HepG2 (cell line): ENCODE results near the gene CRIP1. TPM values are rescaled to one million over a fixed set of nuclear protein-coding genes. Genes with fewer than 3 reads are reported as not detected.

Experiments
- CBFB ChIP-seq: sonication (generic); formaldehyde crosslinking; IDR thresholded peaks from 2 replicates; pipeline ENCODE4 v1.4.0; 2020; ENCODE audit warnings: missing genetic modification reagents
- EED ChIP-seq: sonication (generic); formaldehyde crosslinking; IDR thresholded peaks from 2 replicates; pipeline ENCODE4 v1.5.0; 2020; ENCODE audit warnings: mild to moderate bottlenecking, missing genetic modification reagents
- HBP1 ChIP-seq: IDR thresholded peaks from 2 replicates; pipeline ENCODE4 v1.6.1; 2016; ENCODE audit warnings: low read depth, control low read depth
- HMG20A ChIP-seq: IDR thresholded peaks from 2 replicates; pipeline ENCODE4 v1.6.1; 2016; ENCODE audit warnings: borderline replicate concordance
- HNF4A ChIP-seq: sonication (generic); formaldehyde crosslinking; IDR thresholded peaks from 2 replicates; pipeline ENCODE4 v1.4.0; 2020; ENCODE audit warnings: missing genetic modification reagents
- HNRNPLL ChIP-seq: fragments of 200-400 bp; formaldehyde crosslinking; IDR thresholded peaks from 2 replicates; pipeline ENCODE4 v1.6.1; 2017; ENCODE audit warnings: mild to moderate bottlenecking, low read depth, low read length; ENCODE audit not compliant: poor library complexity, severe bottlenecking
- HNRNPUL1 ChIP-seq: fragments of 200-400 bp; formaldehyde crosslinking; IDR thresholded peaks from 2 replicates; pipeline ENCODE4 v1.6.1; 2017; ENCODE audit warnings: low read depth, mild to moderate bottlenecking, low read length, moderate library complexity
- MBD4 ChIP-seq: IDR thresholded peaks from 2 replicates; pipeline ENCODE4 v1.6.1; 2012; ENCODE audit warnings: low read length, inconsistent platforms, borderline replicate concordance
- MXD4 ChIP-seq: IDR thresholded peaks from 2 replicates; pipeline ENCODE4 v1.6.1; 2016; ENCODE audit warnings: mild to moderate bottlenecking, missing biosample characterization, missing genetic modification reagents
- MYNN ChIP-seq: sonication (generic); formaldehyde crosslinking; IDR thresholded peaks from 2 replicates; pipeline ENCODE4 v1.4.0; 2020; ENCODE audit warnings: mild to moderate bottlenecking, low read depth, missing genetic modification reagents
- NFKB2 ChIP-seq: sonication (generic); formaldehyde crosslinking; IDR thresholded peaks from 2 replicates; pipeline ENCODE4 v1.4.0; 2020; ENCODE audit warnings: missing genetic modification reagents, borderline replicate concordance
- NR2C2 ChIP-seq: sonication (generic); formaldehyde crosslinking; IDR thresholded peaks from 2 replicates; pipeline ENCODE4 v1.4.0; 2020; ENCODE audit warnings: missing genetic modification reagents, mild to moderate bottlenecking, moderate library complexity, borderline replicate concordance
- NR2F2 ChIP-seq: IDR thresholded peaks from 2 replicates; pipeline ENCODE4 v1.6.1; 2012; ENCODE audit warnings: low read depth, inconsistent platforms, borderline replicate concordance
- PRDM10 ChIP-seq: sonication (generic); formaldehyde crosslinking; IDR thresholded peaks from 2 replicates; pipeline ENCODE4 v1.4.0; 2020; ENCODE audit warnings: low read depth, missing genetic modification reagents
- TFDP1 ChIP-seq: IDR thresholded peaks from 2 replicates; pipeline ENCODE4 v1.6.1; 2016; ENCODE audit warnings: missing compliant biosample characterization, missing genetic modification reagents, borderline replicate concordance
- XBP1 ChIP-seq: sonication (generic); formaldehyde crosslinking; IDR thresholded peaks from 2 replicates; pipeline ENCODE4 v1.5.0; 2020; ENCODE audit warnings: missing genetic modification reagents
- ZNF674 ChIP-seq: sonication (generic); formaldehyde crosslinking; IDR thresholded peaks from 2 replicates; pipeline ENCODE4 v1.5.0; 2020; ENCODE audit warnings: low read depth, mild to moderate bottlenecking, missing genetic modification reagents
- ZNF792 ChIP-seq: IDR thresholded peaks from 2 replicates; pipeline ENCODE4 v1.6.1; 2016
- ZSCAN21 ChIP-seq: sonication (generic); formaldehyde crosslinking; IDR thresholded peaks from 2 replicates; pipeline ENCODE4 v1.8.0; 2022; ENCODE audit warnings: mild to moderate bottlenecking, missing genetic modification reagents, moderate library complexity, borderline replicate concordance
- ZSCAN31 ChIP-seq: sonication (generic); formaldehyde crosslinking; IDR thresholded peaks from 2 replicates; pipeline ENCODE4 v1.5.0; 2020; ENCODE audit warnings: low read depth, mild to moderate bottlenecking, missing genetic modification reagents
- ZUFSP ChIP-seq: sonication (generic); formaldehyde crosslinking; IDR thresholded peaks from 2 replicates; pipeline ENCODE4 v1.9.0; 2021; ENCODE audit warnings: missing genetic modification reagents, mild to moderate bottlenecking, borderline replicate concordance
- polyA plus RNA-seq, 8 experiments: library from polyadenylated mRNA; depleted of rRNA in 3 of 8; stranded (reverse) in 7 of 8; unstranded in 1 of 8; fragments of >200 nt; fragmentation: Illumina TruSeq in 4 of 8; extraction: Trizol in 4 of 8; gene quantifications; 2 replicates each; pipeline versions ENCODE4 v1.2.1 to v1.2.3, GENCODE V29; 2011 to 2016; ENCODE audit warnings: low read depth in 4 of 8, missing spikeins in 1 of 8, mixed read lengths in 1 of 8; ENCODE audit not compliant: insufficient read depth in 1 of 8
- total RNA-seq, 5 experiments: library from RNA; depleted of rRNA; stranded (reverse); fragments of >200 nt; fragmentation: Illumina TruSeq; extraction: Trizol; gene quantifications; 2 replicates each; pipeline ENCODE4 v1.2.3, GENCODE V29; 2016; ENCODE audit warnings: low read depth in 1 of 5

The CRIP1 gene
- total and polyA plus RNA-seq, 2 of the 13 experiments (the other 11 are each of a cell fraction or from before 2014, with no cell fraction given), result 53.9 to 59.5 TPM

GRCh38 chr14:105489542-105490266, 3.0 kb downstream of the CRIP1 start (continued):
- TF ChIP-seq ZUFSP (CRISPR knock-in tag), result no peak
- TF ChIP-seq MBD4, result no peak
- no peak for TF ChIP-seq PRDM10
- no peak for TF ChIP-seq EED (CRISPR knock-in tag)
- no peak for TF ChIP-seq NR2C2 (CRISPR knock-in tag)
- TF ChIP-seq MXD4 (CRISPR knock-in tag), result no peak
- TF ChIP-seq HNRNPLL, result peak; percentile 64
- peak; percentile 32; the same call in 1 of the 2 replicates for TF ChIP-seq NFKB2 (CRISPR knock-in tag)
- no peak for TF ChIP-seq HNRNPUL1
- TF ChIP-seq XBP1, result no peak
- TF ChIP-seq ZNF674, result no peak
- TF ChIP-seq TFDP1 (CRISPR knock-in tag), result peak; percentile 45; the same call in 1 of the 2 replicates
- no peak for TF ChIP-seq ZSCAN21 (CRISPR knock-in tag)
- TF ChIP-seq NR2F2, result no peak
- TF ChIP-seq MYNN (CRISPR knock-in tag), result no peak
- no peak for TF ChIP-seq CBFB (CRISPR knock-in tag)
- 0 out of 2 replicates have a peak, but pooled peaks have one; percentile 12 for TF ChIP-seq HNF4A
- no peak for TF ChIP-seq HMG20A (CRISPR knock-in tag)
- 0 out of 2 replicates have a peak, but pooled peaks have one; percentile 24 for TF ChIP-seq ZNF792 (CRISPR knock-in tag)
- 0 out of 2 replicates have a peak, but pooled peaks have one; percentile 51 for TF ChIP-seq ZSCAN31 (CRISPR knock-in tag)
- no peak for TF ChIP-seq HBP1 (CRISPR knock-in tag)
